Cerebellar nuclear complex (tissue), 1 donor: ENCODE results near the gene MLLT1.
"Not testable (repeated sequence)": the region's sequence is repeated elsewhere in the genome, so short reads cannot be mapped to it uniquely, and the experiment has no call there.

Experiments used
- DNase-seq, 2 experiments: peaks; one replicate each; lab custom pipeline; 2025; lab: John Stamatoyannopoulos, UW

The MLLT1 gene, protein sequence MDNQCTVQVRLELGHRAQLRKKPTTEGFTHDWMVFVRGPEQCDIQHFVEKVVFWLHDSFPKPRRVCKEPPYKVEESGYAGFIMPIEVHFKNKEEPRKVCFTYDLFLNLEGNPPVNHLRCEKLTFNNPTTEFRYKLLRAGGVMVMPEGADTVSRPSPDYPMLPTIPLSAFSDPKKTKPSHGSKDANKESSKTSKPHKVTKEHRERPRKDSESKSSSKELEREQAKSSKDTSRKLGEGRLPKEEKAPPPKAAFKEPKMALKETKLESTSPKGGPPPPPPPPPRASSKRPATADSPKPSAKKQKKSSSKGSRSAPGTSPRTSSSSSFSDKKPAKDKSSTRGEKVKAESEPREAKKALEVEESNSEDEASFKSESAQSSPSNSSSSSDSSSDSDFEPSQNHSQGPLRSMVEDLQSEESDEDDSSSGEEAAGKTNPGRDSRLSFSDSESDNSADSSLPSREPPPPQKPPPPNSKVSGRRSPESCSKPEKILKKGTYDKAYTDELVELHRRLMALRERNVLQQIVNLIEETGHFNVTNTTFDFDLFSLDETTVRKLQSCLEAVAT

GRCh38 chr19:6279931-6280591 is at the start of gene MLLT1:
Gene MLLT1, minus strand, starts transcription at chr19:6279975. Its CDS starts 191 bp downstream, at chr19:6279784.
- DNase-seq = peak; percentile 79 to 92

GRCh38 chr19:6326815-6327214 is 47.0 kb upstream of the MLLT1 start:
- DNase-seq = no peak

- DNase-seq = no peak
Measured at GRCh38 chr19:6325614-6326013, 45.8 kb upstream of the MLLT1 start.

- no peak for DNase-seq
Measured at GRCh38 chr19:6324757-6325156, 45.0 kb upstream of the MLLT1 start.

GRCh38 chr19:6322284-6322683 is 42.5 kb upstream of the MLLT1 start:
- no peak for DNase-seq

- DNase-seq = no peak
Measured at GRCh38 chr19:6319376-6319775, 39.6 kb upstream of the MLLT1 start.

- no peak for DNase-seq
Measured at GRCh38 chr19:6318772-6319171, 39.0 kb upstream of the MLLT1 start.

GRCh38 chr19:6315646-6316045 is 35.9 kb upstream of the MLLT1 start:
- DNase-seq = not testable (repeated sequence)

- DNase-seq = no peak
Measured at GRCh38 chr19:6313398-6313969, 33.7 kb upstream of the MLLT1 start.

GRCh38 chr19:6312018-6312417 is 32.2 kb upstream of the MLLT1 start:
- DNase-seq = no peak

GRCh38 chr19:6298413-6298812 is 18.6 kb upstream of the MLLT1 start:
- DNase-seq = no peak

GRCh38 chr19:6297202-6297601 is 17.4 kb upstream of the MLLT1 start:
- no peak for DNase-seq

- no peak for DNase-seq
Measured at GRCh38 chr19:6292006-6292405, 12.2 kb upstream of the MLLT1 start.

DNA sequence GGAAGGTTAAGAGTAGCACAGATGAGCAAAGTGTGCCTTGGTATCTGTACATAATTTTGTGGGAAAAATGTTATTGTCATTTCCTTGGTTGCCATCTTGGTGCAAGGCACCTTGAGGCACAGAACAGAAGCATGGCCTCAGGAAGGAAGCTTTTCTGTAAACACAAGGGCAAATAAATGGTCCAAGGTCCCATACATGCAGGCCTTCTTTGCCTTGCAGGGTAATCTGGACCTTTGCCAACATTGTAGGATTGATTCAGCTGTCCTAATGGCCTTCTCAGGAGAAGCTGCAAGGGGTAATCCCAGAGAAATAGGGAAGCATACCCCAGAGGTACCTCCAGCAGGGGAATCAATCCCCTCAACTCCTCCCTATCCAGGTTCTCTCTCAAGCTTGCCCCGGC is 9.0 kb upstream of the MLLT1 start:
- DNase-seq = no peak

DNA sequence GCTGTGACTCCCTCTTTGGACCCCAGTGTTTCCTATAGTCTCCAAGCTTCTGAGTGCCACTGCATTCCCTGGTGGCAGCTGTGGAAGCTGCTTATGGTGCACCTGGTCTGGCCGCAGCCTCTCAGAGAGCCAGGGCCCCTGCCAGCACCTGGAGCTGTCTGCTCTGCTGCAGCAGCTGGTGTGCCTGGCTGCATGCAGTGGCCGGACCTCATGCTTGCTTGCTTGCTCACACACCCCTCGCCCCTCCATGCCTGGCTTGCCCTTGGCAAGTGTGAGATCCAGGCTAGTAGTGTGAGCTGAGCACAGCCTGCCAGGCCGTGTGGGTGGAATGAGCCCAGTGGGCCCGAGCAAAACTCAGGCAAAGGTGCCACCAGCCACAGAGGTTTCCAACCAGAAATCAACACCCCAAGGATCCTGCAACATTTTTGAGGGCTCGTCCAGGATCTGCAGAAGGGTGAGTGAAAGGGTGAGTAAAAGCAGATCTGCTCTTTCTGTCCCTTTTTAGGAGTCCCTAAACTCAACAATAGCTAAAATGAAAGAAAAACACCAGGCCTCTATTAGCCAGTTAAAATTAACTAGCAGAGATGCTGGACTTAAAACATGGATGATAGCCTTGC is 7.6 kb upstream of the MLLT1 start:
- DNase-seq = no peak

- no peak for DNase-seq
Measured at GRCh38 chr19:6286676-6287075, 6.9 kb upstream of the MLLT1 start.

DNA sequence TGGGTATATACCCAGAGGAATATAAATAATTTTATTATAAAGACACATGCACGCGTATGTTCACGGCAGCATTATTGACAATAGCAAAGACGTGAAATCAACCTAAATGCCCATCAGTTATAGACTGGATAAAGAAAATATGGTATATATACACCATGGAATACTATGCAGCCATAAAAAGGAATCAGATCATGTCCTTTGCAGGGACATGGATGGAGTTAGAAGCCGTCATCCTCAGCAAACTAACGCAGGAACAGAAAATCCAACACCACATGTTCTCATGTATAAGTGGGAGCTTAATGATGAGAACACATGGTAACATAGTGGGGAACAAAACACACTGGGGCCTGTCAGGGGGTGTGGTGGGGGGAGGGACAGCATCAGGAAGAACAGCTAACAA is 2.6 kb upstream of the MLLT1 start:
- not testable (repeated sequence) for DNase-seq

DNA sequence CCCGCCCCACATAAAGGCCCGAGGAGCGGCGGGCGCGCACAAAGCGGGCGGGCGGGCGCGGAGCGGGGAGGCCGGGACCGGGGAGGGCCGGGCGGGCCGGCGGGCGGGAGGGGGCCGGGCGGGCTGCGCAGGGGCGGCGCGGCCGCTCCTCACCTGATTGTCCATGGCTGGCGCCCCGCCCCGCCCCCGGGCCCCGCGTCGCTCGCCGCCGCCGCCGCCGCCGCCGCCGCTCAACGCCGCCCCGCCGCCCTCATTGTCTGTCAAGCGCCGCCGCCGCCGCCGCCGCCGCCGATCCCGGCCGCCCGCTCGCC is 200 bp downstream of the MLLT1 start:
- no peak for DNase-seq

- DNase-seq = no peak
Measured at GRCh38 chr19:6278740-6279619, 795 bp downstream of the MLLT1 start.

DNA sequence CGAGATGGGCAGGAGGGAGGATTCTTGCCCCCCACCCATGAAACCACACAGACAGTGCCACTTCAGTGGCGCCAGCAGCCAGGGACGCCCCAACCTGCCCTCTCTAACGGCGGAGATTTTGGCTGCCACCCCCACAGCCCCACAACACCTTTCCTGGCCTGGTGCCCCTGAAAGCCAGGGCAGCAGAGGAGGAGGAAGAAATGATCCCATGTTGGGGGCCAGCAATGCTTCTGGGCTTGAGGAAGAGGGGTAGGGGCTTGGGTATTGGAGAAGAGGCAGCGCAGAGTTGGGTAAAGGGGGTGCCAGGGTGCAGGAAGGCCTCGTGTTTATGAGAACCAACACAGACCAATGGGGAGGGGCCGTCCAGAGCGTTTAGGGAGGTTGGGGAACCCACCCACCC is 1.7 kb downstream of the MLLT1 start:
- DNase-seq = no peak

GRCh38 chr19:6276447-6276846 is 3.3 kb downstream of the MLLT1 start:
- no peak for DNase-seq
